RWPE1 (cell line): Measurements from ENCODE around the gene LRRC43.

ENCODE experiments used
- CTCF ChIA-PET: fragments of 350-600 bp; sonication (Branson Sonifier 250); formaldehyde crosslinking; extraction: SDS; loops from one replicate; lab custom pipeline; 2021; lab: Yijun Ruan, JAX
- POLR2A ChIA-PET: fragments of 400-600 bp; formaldehyde crosslinking; extraction: SDS; loops from one replicate; lab custom pipeline; 2020; ENCODE audit warnings: antibody characterized with exemption; ENCODE audit not compliant: low non-redundant PET; lab: Yijun Ruan, JAX
- DNase-seq: peaks from one replicate; pipeline ENCODE4 v3.0.0; 2012; ENCODE audit warnings: low spot score
- H3K27ac ChIP-seq: fragments of 450-650 bp; 2 replicates; pipeline ENCODE4 v1.5.1; 2017
- TF ChIP-seq, protein P1 (sequence below): fragments of 450-650 bp; conservative IDR thresholded peaks from 2 replicates; pipeline ENCODE4 v1.5.1; 2017; ENCODE audit warnings: low read depth, mild to moderate bottlenecking

Gene LRRC43

DNA sequence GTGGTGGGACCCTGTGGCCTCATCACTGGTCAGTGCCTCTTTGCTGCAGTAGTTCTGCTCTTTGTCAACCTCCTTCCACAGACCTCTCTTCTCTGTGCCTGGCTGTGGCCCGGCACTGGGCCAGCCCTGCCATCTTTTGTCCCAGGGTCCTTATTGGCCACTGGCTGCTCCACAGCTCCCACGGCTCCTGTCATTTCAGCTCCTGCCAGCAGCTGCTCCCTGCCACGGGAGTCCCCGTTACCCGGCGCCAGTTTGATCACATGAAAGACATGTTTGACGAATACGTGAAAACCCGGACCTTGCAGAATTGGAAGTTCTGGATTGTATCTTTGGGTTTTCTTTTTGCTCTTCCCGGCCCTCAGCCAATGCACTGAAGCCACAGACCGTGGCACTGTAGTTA lies 44.3 kb upstream of the LRRC43 start:
- no peak for DNase-seq
- peak overlapping the region; percentile 65 for H3K27ac ChIP-seq
- CTCF ChIA-PET: interaction anchor here (0.5 kb wide), 1 partner anchor 124 kb away, joined by 3 read pairs; no protein-coding TSS in a partner anchor
- POLR2A ChIA-PET: interaction anchor here (0.6 kb wide), 1 partner anchor 1088 kb away, joined by 3 read pairs; no protein-coding TSS in a partner anchor
- TF ChIP-seq, protein P1, sequence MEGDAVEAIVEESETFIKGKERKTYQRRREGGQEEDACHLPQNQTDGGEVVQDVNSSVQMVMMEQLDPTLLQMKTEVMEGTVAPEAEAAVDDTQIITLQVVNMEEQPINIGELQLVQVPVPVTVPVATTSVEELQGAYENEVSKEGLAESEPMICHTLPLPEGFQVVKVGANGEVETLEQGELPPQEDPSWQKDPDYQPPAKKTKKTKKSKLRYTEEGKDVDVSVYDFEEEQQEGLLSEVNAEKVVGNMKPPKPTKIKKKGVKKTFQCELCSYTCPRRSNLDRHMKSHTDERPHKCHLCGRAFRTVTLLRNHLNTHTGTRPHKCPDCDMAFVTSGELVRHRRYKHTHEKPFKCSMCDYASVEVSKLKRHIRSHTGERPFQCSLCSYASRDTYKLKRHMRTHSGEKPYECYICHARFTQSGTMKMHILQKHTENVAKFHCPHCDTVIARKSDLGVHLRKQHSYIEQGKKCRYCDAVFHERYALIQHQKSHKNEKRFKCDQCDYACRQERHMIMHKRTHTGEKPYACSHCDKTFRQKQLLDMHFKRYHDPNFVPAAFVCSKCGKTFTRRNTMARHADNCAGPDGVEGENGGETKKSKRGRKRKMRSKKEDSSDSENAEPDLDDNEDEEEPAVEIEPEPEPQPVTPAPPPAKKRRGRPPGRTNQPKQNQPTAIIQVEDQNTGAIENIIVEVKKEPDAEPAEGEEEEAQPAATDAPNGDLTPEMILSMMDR: no peak

GRCh38 chr12:122139266-122139665 lies 43.7 kb upstream of the LRRC43 start:
- POLR2A ChIA-PET: no interaction called here
- DNase-seq: no peak
- TF ChIP-seq, protein P1: no peak
- CTCF ChIA-PET: interaction anchor here (0.5 kb wide), 1 partner anchor 1832 kb away, joined by 6 read pairs; no protein-coding TSS in a partner anchor
- H3K27ac ChIP-seq: peak overlapping the region; percentile 65; the same call in 1 of the 2 replicates

DNA sequence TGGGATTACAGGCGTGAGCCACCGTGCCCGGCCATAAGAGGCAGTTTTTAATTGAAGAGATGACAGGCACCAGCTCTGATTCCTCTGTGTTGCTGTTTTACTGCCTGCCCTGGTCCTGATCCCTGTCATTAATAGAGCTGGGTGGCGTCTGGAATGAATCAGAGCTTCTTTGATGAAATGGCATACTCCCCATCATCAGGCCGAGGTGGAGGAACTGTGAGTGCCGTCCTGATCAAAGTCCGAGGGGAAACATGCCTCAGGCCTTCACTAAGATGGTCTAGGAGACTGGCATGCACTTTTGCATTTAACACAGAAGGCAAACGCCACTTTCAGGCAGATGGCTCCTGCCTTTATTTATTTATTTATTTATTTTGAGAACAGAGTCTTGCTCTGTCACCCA lies 43.0 kb upstream of the LRRC43 start:
- ChIA-PET POLR2A (interaction anchor here (0.6 kb wide), 1 partner anchor 66 kb away, joined by 3 read pairs; no protein-coding TSS in a partner anchor), CTCF (no interaction called here)
- H3K27ac ChIP-seq: 0 out of 2 replicates have a peak overlapping the region, but pooled peaks have one; percentile 8
- TF ChIP-seq, protein P1: no peak
- DNase-seq: no peak

DNA sequence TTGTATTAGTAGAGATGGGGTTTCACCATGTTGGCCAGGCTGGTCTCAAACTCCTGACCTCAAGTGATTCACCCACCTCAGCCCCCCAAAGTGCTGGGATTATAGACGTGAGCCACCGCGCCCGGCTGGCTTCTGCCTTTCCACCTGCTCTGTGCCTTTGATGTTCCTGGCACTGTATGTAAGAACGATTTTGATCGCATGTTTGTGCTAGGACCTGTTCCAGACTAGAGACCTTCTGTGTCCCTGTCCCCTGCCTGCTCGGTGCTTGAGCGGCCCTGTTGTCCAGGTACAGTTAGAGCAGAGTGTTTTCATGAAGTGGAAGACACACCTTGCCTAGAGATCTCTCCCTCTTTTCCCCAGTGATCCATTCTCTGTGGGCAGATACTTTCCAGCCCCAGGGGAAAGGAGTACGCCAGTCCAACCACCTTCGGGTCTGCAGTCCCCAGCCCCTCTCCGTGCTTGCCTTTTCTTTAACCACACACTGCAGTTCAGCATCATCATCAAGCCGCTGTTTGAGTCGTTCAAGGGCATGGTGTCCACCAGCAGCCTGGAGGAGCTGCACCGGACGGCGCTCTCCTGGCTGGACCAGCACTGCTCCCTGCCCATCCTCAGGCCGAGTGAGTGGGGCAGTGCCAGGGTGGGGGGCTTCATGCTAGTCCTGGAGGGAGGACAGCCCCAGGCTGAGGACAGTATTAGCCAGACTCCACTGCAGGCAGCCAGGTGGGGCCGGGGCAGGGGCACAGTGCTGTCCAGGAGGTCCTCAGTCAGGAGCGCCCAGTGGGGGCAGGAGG lies 42.3 kb upstream of the LRRC43 start:
- no peak overlapping the region for H3K27ac ChIP-seq
- ChIA-PET CTCF (no interaction called here), POLR2A (interaction anchor here (0.6 kb wide), 1 partner anchor 67 kb away, joined by 3 read pairs; no protein-coding TSS in a partner anchor)
- no peak for DNase-seq
- TF ChIP-seq, protein P1: no peak

GRCh38 chr12:122141911-122142725 lies 40.8 kb upstream of the LRRC43 start:
- ChIA-PET POLR2A (no interaction called here), CTCF (interaction anchor here (1.0 kb wide), 1 partner anchor 348 kb away, joined by 3 read pairs; the partner anchor contains the start of gene RHOF)
- H3K27ac ChIP-seq: peak overlapping the region; percentile 32
- TF ChIP-seq, protein P1: no peak
- no peak for DNase-seq

DNA sequence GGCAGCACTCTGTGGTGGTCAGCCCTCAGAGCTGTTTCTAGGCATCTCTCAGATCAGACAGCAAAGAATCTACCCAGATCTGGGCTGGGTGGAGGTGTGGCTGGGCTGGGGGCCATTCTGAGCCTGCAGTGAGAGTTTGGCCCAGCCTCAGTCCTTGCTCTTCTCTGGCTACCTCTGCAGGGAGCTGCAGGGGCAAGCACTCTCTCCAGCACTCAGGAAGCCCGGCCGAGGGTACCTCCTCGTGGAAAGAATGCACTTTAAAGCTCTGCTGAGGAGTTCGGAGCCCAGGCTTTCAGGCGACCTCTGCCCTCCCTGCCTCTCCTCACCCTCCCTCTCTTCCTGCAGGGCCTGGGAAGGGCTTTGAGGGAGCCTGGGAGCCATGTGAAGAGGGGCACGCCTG lies 40.1 kb upstream of the LRRC43 start:
- no peak for DNase-seq
- H3K27ac ChIP-seq: peak overlapping the region; percentile 32
- ChIA-PET CTCF (interaction anchor here (1.0 kb wide), 1 partner anchor 349 kb away, joined by 3 read pairs; the partner anchor contains the start of gene RHOF), POLR2A (no interaction called here)
- TF ChIP-seq, protein P1: no peak
